HG03565 (cell line): ENCODE measurements around the gene MAP2K5.

Source experiments
- ATAC-seq: cut with Tn5 transposase; IDR thresholded peaks from one replicate; pipeline ENCODE4 v1.9.1; 2021; ENCODE audit warnings: mild to moderate bottlenecking, moderate library complexity; ENCODE audit not compliant: unreplicated experiment

MAP2K5 gene

DNA sequence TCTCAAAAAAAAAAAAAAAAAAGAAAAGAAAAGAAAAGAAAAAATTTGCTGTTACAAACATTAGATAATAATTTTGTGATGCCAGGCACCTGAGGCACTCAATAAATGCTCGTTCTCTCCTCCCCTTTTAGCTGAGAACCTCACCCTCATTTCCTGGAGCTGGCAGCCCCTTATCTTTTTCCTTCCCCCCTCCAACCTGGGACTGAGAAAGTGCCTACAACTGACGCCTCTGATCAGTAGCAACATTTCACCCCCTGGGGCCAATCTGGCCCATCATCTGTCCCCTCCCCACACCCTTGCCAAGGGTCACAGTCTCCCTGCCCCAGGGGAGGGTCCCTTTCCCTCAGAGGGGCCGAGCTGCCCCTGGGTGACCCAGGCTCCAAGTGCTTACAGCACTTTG lies 309.9 kb downstream of the MAP2K5 start:
- ATAC-seq, result no peak

DNA sequence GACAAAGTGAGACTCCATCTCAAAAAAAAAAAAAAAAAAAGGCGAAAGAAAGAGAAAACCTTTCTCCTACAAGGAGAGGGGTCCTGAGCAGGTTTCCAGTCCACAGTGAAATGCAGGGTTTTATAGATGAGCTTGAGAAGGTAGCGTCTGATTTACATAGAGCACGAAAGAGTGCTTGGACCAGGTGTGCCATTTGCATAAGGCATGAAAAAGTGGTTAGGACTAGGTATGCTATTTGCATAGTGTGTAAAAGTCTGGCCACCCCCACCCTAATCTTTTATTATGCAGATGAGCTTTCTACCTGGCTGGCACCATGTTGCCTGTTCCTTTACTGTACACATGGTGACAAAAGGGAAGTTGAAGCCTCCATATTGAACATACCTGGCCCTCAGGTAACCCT lies 311.0 kb downstream of the MAP2K5 start:
- no peak for ATAC-seq

DNA sequence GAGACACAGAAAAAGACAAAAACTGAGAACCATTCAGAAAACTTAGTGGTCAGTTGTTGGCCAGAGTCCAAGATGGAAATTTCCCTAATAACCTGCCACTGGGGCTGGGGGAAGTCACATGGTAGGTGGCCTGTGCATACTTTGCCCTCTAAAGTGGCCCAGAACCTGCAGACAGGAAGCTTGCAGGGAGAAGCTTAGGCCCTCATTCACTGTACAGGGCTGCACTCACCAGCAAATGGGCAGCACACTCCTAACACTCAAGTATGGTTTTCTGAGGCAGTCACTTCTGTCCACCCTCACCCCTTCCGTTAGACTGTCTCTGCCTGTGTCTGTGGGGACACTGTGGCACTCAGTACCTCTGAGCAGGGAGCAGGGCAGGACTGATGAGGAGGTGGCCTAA lies 311.9 kb downstream of the MAP2K5 start:
- no peak for ATAC-seq

DNA sequence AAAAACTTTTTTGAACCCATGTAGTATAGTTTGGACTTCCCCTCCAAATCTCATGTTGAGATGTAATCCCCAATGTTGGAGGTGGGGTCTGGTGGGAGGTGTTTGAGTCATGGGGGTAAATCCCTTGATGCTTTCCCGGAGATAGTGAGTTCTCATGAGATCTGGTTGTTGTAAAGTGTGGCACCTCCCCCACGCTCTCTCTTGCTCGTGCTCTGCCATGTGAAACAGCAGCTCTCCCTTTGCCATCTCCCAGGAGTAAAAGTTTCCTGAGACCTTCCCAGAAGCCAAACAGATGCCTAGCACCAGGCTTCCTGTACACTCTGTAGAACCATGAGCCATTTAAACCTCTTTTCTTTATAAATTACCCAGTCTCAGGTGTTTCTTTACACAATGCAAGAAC lies 313.3 kb downstream of the MAP2K5 start:
- ATAC-seq, result no peak
